Esophagus mucosa (tissue), 1 donor: ENCODE measurements around the gene CSF2RB. TPM values are rescaled to one million over a fixed set of nuclear protein-coding genes. Genes with fewer than 3 reads are reported as not detected.

ENCODE experiments used
- ATAC-seq: fragments of 200-7000 bp; cut with Tn5 transposase; one replicate; pipeline ENCODE4 v1.9.1; 2020
- total RNA-seq: library from RNA; stranded (reverse); gene quantifications from one replicate; pipeline ENCODE4 v1.2.4, GENCODE V29; 2023
- donor health status: DM: yes; HTN: yes; CAD: no.

The CSF2RB gene
- total RNA-seq, 1 donor from 2014 or later, result 1.00 TPM

GRCh38 chr22:36892292-36892691 lies 21.1 kb upstream of the CSF2RB start:
- ATAC-seq, result no peak

- ATAC-seq, result peak; percentile 79
Observed at GRCh38 chr22:36893262-36893661, 20.2 kb upstream of the CSF2RB start.

- ATAC-seq, result no peak
Observed at GRCh38 chr22:36894266-36894665, 19.2 kb upstream of the CSF2RB start.

GRCh38 chr22:36897611-36898010 lies 15.8 kb upstream of the CSF2RB start:
- no peak for ATAC-seq

GRCh38 chr22:36898690-36899089 lies 14.7 kb upstream of the CSF2RB start:
- ATAC-seq, result no peak

- no peak for ATAC-seq
Observed at GRCh38 chr22:36899498-36899897, 13.9 kb upstream of the CSF2RB start.

GRCh38 chr22:36900225-36900624 lies 13.2 kb upstream of the CSF2RB start:
- no peak for ATAC-seq

- ATAC-seq, result no peak
Observed at GRCh38 chr22:36900880-36901279, 12.5 kb upstream of the CSF2RB start.

GRCh38 chr22:36901411-36902142 lies 11.9 kb upstream of the CSF2RB start:
- no peak for ATAC-seq

GRCh38 chr22:36902143-36902926 lies 11.1 kb upstream of the CSF2RB start:
- peak; percentile 22 for ATAC-seq

GRCh38 chr22:36904260-36904880 lies 9.1 kb upstream of the CSF2RB start:
- no peak for ATAC-seq

GRCh38 chr22:36907253-36908195 lies 5.9 kb upstream of the CSF2RB start:
- no peak for ATAC-seq

GRCh38 chr22:36910461-36910860 lies 3.0 kb upstream of the CSF2RB start:
- no peak for ATAC-seq

GRCh38 chr22:36911887-36912661 lies 1.4 kb upstream of the CSF2RB start:
- ATAC-seq, result no peak

- no peak for ATAC-seq
Observed at GRCh38 chr22:36912694-36913426, 568 bp upstream of the CSF2RB start.

- peak; percentile 32 for ATAC-seq
Observed at GRCh38 chr22:36914390-36914752, 943 bp downstream of the CSF2RB start.

- no peak for ATAC-seq
Observed at GRCh38 chr22:36916034-36916433, 2.6 kb downstream of the CSF2RB start.

GRCh38 chr22:36918586-36919284 lies 5.3 kb downstream of the CSF2RB start:
- no peak for ATAC-seq

GRCh38 chr22:36921309-36922104 lies 8.1 kb downstream of the CSF2RB start:
- ATAC-seq, result peak; percentile 11
